Vagina (tissue), 2 donors: ENCODE measurements around the gene ZBTB49. TPM values are rescaled to one million over a fixed set of nuclear protein-coding genes. Genes with fewer than 3 reads are reported as not detected.
"Not testable (repeated sequence)": the region's sequence is repeated elsewhere in the genome, so short reads cannot be mapped to it uniquely, and the experiment has no call there.

Experiments used
- DNase-seq, 2 donors: peaks; one replicate each; pipeline ENCODE4 v3.0.0-alpha.2; 2017; ENCODE audit errors: extremely low spot score in 2 of 2
- H3K27ac ChIP-seq: fragments of 200-600 bp; sonication (generic); one replicate; pipeline ENCODE4 v1.5.1; 2019
- H3K27me3 ChIP-seq: fragments of 200-600 bp; sonication (generic); one replicate; pipeline ENCODE4 v1.5.1; 2019
- H3K36me3 ChIP-seq, 2 donors: fragments of 200-600 bp; sonication (generic); one replicate each; pipeline ENCODE4 v1.5.1; 2017 to 2019
- H3K4me1 ChIP-seq: fragments of 200-600 bp; sonication (generic); one replicate; pipeline ENCODE4 v1.5.1; 2019
- H3K4me3 ChIP-seq, 2 donors: fragments of 200-600 bp; sonication (generic); 1 replicate in 1 of 2; 2 replicates in 1 of 2; pipeline ENCODE4 v1.5.1; 2016 to 2019
- H3K9me3 ChIP-seq: fragments of 200-600 bp; sonication (generic); one replicate; pipeline ENCODE4 v1.5.1; 2019
- POLR2A ChIP-seq, 2 donors: fragments of 450-650 bp; IDR thresholded peaks; one replicate each; pipeline ENCODE4 v1.6.1; 2017; ENCODE audit warnings: antibody characterized with exemption in 2 of 2, mild to moderate bottlenecking in 2 of 2, moderate library complexity in 2 of 2
- POLR2AphosphoS5 ChIP-seq, 2 donors: sonication (generic); formaldehyde crosslinking; IDR thresholded peaks; one replicate each; pipeline ENCODE4 v1.9.0; 2017; ENCODE audit warnings: antibody characterized with exemption in 2 of 2, mild to moderate bottlenecking in 2 of 2, low read depth in 1 of 2; ENCODE audit not compliant: insufficient read depth in 1 of 2
- intact Hi-C: fragments of 100-400 bp; cut with DNase I; formaldehyde crosslinking; loops from one replicate; pipeline ENCODE4 v1.15.1; 2023
- total RNA-seq: library from RNA; depleted of rRNA; stranded (reverse); fragments of >200 nt; gene quantifications from one replicate; pipeline ENCODE4 v1.2.3, GENCODE V29; 2016
- TF ChIP-seq, protein P1 (sequence below), 3 experiments: fragments of 450-650 bp in 2 of 3; fragments of 200-600 bp in 1 of 3; sonication (generic) in 1 of 3; IDR thresholded peaks; one replicate each; pipeline ENCODE4 v1.5.1; 2017 to 2019; ENCODE audit warnings: antibody characterized with exemption in 3 of 3, mild to moderate bottlenecking in 2 of 3, moderate library complexity in 2 of 3

The ZBTB49 gene
- total RNA-seq, 1 donor from 2014 or later: 5.4 TPM

DNA sequence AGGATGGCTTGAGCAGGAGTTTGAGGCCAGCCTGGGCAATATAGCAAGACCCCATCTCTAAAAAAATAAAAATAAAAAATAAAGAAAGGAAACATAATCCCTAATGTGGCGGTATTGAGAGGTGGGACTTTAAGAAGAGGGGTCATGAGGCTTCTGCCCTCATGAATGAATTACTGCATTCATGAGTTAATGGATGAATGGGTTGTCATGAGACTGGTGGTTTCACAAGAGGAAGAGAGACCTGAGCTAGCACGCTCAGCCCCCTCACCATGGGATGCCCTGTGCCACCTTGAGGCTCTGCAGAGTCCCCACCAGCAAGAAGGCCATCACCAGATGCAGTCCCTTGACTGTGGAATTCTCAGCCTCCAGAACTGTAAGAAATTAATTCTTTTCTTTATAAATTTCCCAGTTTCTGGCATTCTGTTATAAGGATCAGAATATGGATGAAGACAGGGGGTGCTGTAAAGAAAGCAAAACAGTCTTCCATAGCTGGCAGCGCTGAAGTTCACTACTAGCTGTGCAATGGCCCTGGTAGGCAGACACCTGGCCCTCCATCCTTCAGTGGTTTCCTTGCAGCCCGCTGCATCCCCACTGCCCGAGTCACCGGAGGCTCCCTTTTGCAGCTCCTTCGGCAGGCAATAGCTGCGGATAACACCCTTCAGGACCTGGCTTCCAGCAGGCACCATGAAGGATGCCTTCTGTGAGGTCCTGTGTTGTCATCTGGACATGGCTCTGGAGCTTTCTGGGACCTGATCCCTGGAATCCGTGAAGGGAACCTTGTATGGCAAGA is 52.0 kb downstream of the ZBTB49 start:
- H3K4me1 ChIP-seq: no peaks in the 10 kb centered on the region
- intact Hi-C loops: no loop called here
- H3K27ac ChIP-seq: no peak overlapping the region
- no peaks in the 10 kb centered on the region for H3K27me3 ChIP-seq
- no peaks in the 10 kb centered on the region for H3K9me3 ChIP-seq
- H3K4me3 ChIP-seq: no peak overlapping the region
- H3K36me3 ChIP-seq: no peaks in the 10 kb centered on the region
- no peak for TF ChIP-seq POLR2AphosphoS5 (IDR thresholded peaks at IDR 0.05; ENCODE audit: insufficient read depth in 1 of 2, low read depth in 1 of 2)
- TF ChIP-seq POLR2A (IDR thresholded peaks at IDR 0.05): no peak
- TF ChIP-seq, protein P1, sequence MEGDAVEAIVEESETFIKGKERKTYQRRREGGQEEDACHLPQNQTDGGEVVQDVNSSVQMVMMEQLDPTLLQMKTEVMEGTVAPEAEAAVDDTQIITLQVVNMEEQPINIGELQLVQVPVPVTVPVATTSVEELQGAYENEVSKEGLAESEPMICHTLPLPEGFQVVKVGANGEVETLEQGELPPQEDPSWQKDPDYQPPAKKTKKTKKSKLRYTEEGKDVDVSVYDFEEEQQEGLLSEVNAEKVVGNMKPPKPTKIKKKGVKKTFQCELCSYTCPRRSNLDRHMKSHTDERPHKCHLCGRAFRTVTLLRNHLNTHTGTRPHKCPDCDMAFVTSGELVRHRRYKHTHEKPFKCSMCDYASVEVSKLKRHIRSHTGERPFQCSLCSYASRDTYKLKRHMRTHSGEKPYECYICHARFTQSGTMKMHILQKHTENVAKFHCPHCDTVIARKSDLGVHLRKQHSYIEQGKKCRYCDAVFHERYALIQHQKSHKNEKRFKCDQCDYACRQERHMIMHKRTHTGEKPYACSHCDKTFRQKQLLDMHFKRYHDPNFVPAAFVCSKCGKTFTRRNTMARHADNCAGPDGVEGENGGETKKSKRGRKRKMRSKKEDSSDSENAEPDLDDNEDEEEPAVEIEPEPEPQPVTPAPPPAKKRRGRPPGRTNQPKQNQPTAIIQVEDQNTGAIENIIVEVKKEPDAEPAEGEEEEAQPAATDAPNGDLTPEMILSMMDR (IDR thresholded peaks at IDR 0.05): no peak
- no peak for DNase-seq

DNA sequence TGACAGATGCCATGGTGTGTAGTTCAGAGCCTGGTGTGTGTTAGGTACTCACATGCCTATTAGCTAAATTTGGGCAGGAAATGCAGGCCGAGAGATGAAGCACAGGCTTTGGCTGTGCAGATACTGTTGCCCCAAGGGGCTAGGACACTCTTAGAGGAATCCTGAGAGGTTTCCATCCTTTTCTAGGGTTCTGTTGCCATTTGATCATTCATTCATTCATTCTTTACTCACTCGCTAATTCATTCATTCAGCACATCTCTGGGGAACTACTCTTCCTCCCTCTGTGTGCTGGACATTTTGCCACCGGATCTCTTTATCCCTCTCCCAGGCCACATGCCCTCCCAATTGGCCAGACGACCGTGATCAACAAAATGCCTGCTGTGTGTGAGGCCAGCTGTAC is 53.0 kb downstream of the ZBTB49 start:
- intact Hi-C loops: no loop called here
- Histone ChIP-seq H3K4me3 (no peak overlapping the region), H3K27me3 (no peaks in the 10 kb centered on the region), H3K4me1 (no peaks in the 10 kb centered on the region), H3K36me3 (no peaks in the 10 kb centered on the region), H3K27ac (no peak overlapping the region), H3K9me3 (no peaks in the 10 kb centered on the region)
- no peak for TF ChIP-seq POLR2A (IDR thresholded peaks at IDR 0.05)
- TF ChIP-seq POLR2AphosphoS5 (IDR thresholded peaks at IDR 0.05; ENCODE audit: insufficient read depth in 1 of 2, low read depth in 1 of 2): no peak
- TF ChIP-seq, protein P1 (IDR thresholded peaks at IDR 0.05): no peak
- DNase-seq: no peak

DNA sequence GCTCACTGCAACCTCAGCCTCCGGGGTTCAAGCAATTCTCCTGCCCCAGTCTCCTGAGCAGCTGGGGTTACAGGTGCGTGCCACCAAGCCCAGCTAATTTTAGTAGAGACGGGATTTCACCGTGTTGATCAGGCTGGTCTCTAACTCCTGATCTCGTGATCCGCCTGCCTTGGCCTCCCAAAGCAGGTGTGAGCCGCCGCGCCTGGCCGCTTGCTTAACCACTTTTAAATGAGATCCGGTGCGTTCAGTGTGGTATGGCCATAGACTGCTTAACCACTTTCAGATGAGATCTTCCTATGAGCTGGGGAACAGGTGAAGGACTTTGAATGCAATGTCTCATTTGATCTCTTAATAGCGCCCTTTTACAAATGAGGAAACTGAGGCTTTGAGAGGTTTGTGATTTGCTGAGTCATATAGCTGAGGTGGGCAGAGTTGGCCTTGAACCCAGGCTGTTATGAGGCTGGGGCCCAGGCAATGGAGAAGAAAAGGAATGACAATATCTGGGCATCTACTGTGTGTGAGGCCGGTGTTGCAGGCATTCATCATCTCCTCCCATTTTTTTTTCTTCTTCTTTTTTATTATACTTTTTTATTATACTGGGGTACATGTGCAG is 55.0 kb downstream of the ZBTB49 start:
- no peak for DNase-seq
- Histone ChIP-seq H3K4me1 (no peaks in the 10 kb centered on the region), H3K27me3 (no peaks in the 10 kb centered on the region), H3K9me3 (no peaks in the 10 kb centered on the region), H3K36me3 (no peaks in the 10 kb centered on the region), H3K27ac (no peak overlapping the region), H3K4me3 (no peak overlapping the region)
- intact Hi-C loops: no loop called here
- TF ChIP-seq, protein P1 (IDR thresholded peaks at IDR 0.05): no peak
- TF ChIP-seq POLR2A (IDR thresholded peaks at IDR 0.05): no peak
- TF ChIP-seq POLR2AphosphoS5 (IDR thresholded peaks at IDR 0.05; ENCODE audit: insufficient read depth in 1 of 2, low read depth in 1 of 2): no peak

DNA sequence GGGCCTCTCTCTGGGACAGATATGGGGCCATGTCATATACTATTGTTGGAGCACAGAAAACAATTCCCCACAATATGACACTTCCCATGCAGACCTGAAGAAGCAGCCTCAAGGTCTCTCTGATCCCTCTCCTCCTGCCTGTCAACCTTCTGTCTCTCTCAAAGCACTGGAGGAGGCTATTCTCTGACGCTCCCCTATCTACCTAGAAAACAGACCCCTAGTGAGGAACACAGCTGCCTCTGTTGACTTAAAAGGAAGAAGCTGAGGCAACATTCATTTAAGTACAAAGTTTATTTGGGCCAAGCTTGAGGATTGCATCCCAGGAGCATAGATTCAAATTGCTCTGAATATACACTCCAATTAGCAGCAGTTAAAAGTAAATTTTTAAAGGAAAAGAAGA is 57.5 kb downstream of the ZBTB49 start:
- no peaks in the 10 kb centered on the region for H3K36me3 ChIP-seq
- no peak for DNase-seq
- H3K4me3 ChIP-seq: no peak overlapping the region
- no peaks in the 10 kb centered on the region for H3K27me3 ChIP-seq
- no peaks in the 10 kb centered on the region for H3K4me1 ChIP-seq
- TF ChIP-seq POLR2A (IDR thresholded peaks at IDR 0.05) (no peak), POLR2AphosphoS5 (IDR thresholded peaks at IDR 0.05; ENCODE audit: insufficient read depth in 1 of 2, low read depth in 1 of 2) (no peak)
- TF ChIP-seq, protein P1 (IDR thresholded peaks at IDR 0.05): no peak
- H3K27ac ChIP-seq: no peak overlapping the region
- no peaks in the 10 kb centered on the region for H3K9me3 ChIP-seq
- intact Hi-C loops: no loop called here

- H3K4me1 ChIP-seq, DNase-seq, H3K36me3 ChIP-seq, intact Hi-C loops, H3K27me3 ChIP-seq, H3K27ac ChIP-seq, H3K9me3 ChIP-seq, H3K4me3 ChIP-seq: not testable (repeated sequence)
These were observed 58.5 kb downstream of the ZBTB49 start for GRCh38 chr4:4348585-4348984.
